Mesenchymal stem cell (in vitro differentiated cells and primary cell): ENCODE measurements around the gene ZMAT5.

Experiments
- DNase-seq: peaks from one replicate; pipeline ENCODE4 v3.0.0-alpha.2; 2013
- H2AFZ ChIP-seq: one replicate; pipeline ENCODE4 v1.6.1; 2013; ENCODE audit warnings: low read depth, mild to moderate bottlenecking, control low read depth, inconsistent platforms, low read length, moderate library complexity
- H2AK5ac ChIP-seq: 2 replicates; pipeline ENCODE4 v1.6.1; 2013; ENCODE audit warnings: low read length, moderate library complexity, mild to moderate bottlenecking, inconsistent platforms; ENCODE audit not compliant: severe bottlenecking
- H2BK120ac ChIP-seq: one replicate; pipeline ENCODE4 v1.6.1; 2013; ENCODE audit warnings: low read depth, mild to moderate bottlenecking, inconsistent platforms, low read length, moderate library complexity
- H2BK12ac ChIP-seq, 2 experiments: one replicate each; pipeline ENCODE4 v1.6.1; 2013; ENCODE audit warnings: inconsistent platforms in 2 of 2, low read length in 2 of 2, mild to moderate bottlenecking in 2 of 2, moderate library complexity in 2 of 2, control low read depth in 1 of 2
- H2BK15ac ChIP-seq: one replicate; pipeline ENCODE4 v1.6.1; 2013; ENCODE audit warnings: mild to moderate bottlenecking, low read depth, inconsistent platforms; ENCODE audit not compliant: poor library complexity, severe bottlenecking
- H2BK5ac ChIP-seq: 2 replicates; pipeline ENCODE4 v1.6.1; 2013; ENCODE audit warnings: low read depth, mild to moderate bottlenecking, low read length, control low read depth, inconsistent platforms; ENCODE audit not compliant: poor library complexity, severe bottlenecking
- H3K14ac ChIP-seq, 2 experiments: one replicate each; pipeline ENCODE4 v1.6.1; 2013; ENCODE audit warnings: inconsistent platforms in 2 of 2, low read length in 2 of 2, control low read depth in 1 of 2, mild to moderate bottlenecking in 1 of 2, moderate library complexity in 1 of 2
- H3K18ac ChIP-seq, 2 experiments: one replicate each; pipeline ENCODE4 v1.6.1; 2013; ENCODE audit warnings: inconsistent platforms in 2 of 2, low read length in 2 of 2, control low read depth in 1 of 2, low read depth in 1 of 2, mild to moderate bottlenecking in 1 of 2
- H3K23ac ChIP-seq, 2 experiments: one replicate each; pipeline ENCODE4 v1.6.1; 2013; ENCODE audit warnings: inconsistent platforms in 2 of 2, low read length in 2 of 2, mild to moderate bottlenecking in 2 of 2, moderate library complexity in 2 of 2, control low read depth in 1 of 2
- H3K27ac ChIP-seq: 2 replicates; pipeline ENCODE4 v1.5.1; 2013; ENCODE audit warnings: mild to moderate bottlenecking, moderate library complexity, low read length, control low read depth, inconsistent platforms; ENCODE audit not compliant: poor library complexity, severe bottlenecking
- H3K27me3 ChIP-seq, 2 experiments: 2 replicates each; pipeline versions ENCODE4 v1.6.1 to v1.7.0; 2013; ENCODE audit warnings: low read length in 2 of 2, mild to moderate bottlenecking in 2 of 2, moderate library complexity in 2 of 2, control low read depth in 1 of 2, inconsistent platforms in 1 of 2; ENCODE audit not compliant: control insufficient read depth in 1 of 2, insufficient read depth in 1 of 2
- H3K36me3 ChIP-seq, 2 experiments: 2 replicates each; pipeline versions ENCODE4 v1.6.1 to v1.7.0; 2013; ENCODE audit warnings: low read length in 2 of 2, control low read depth in 1 of 2, inconsistent platforms in 1 of 2, low read depth in 1 of 2, mild to moderate bottlenecking in 1 of 2; ENCODE audit not compliant: insufficient read depth in 2 of 2, control insufficient read depth in 1 of 2
- H3K4ac ChIP-seq, 2 experiments: one replicate each; pipeline ENCODE4 v1.6.1; 2013; ENCODE audit warnings: inconsistent platforms in 2 of 2, low read length in 2 of 2, mild to moderate bottlenecking in 2 of 2, moderate library complexity in 2 of 2, control low read depth in 1 of 2, low read depth in 1 of 2
- H3K4me1 ChIP-seq: 2 replicates; pipeline ENCODE4 v1.6.1; 2013; ENCODE audit warnings: low read depth, low read length, control low read depth; ENCODE audit not compliant: control insufficient read depth, insufficient read depth
- H3K4me2 ChIP-seq: 2 replicates; pipeline ENCODE4 v1.6.1; 2013; ENCODE audit warnings: low read length, mild to moderate bottlenecking, inconsistent platforms; ENCODE audit not compliant: poor library complexity, severe bottlenecking
- H3K4me3 ChIP-seq, 2 experiments: 2 replicates each; pipeline versions ENCODE4 v1.5.1 to v1.7.0; 2013; ENCODE audit warnings: low read length in 2 of 2, mild to moderate bottlenecking in 2 of 2, control low read depth in 1 of 2, low read depth in 1 of 2; ENCODE audit not compliant: insufficient read depth in 1 of 2
- H3K79me1 ChIP-seq: replicated peaks from 2 replicates; pipeline ENCODE4 v1.6.1; 2013; ENCODE audit warnings: mild to moderate bottlenecking, control low read depth, low read length, inconsistent platforms; ENCODE audit not compliant: poor library complexity, severe bottlenecking
- H3K9ac ChIP-seq: 2 replicates; pipeline ENCODE4 v1.7.0; 2013; ENCODE audit warnings: mild to moderate bottlenecking, low read length, moderate library complexity
- H3K9me3 ChIP-seq: 2 replicates; pipeline ENCODE4 v1.7.0; 2013; ENCODE audit warnings: mild to moderate bottlenecking, low read length; ENCODE audit not compliant: control insufficient read depth
- H4K8ac ChIP-seq: one replicate; pipeline ENCODE4 v1.6.1; 2013; ENCODE audit warnings: inconsistent platforms, mild to moderate bottlenecking, low read length, moderate library complexity
- H4K91ac ChIP-seq: one replicate; pipeline ENCODE4 v1.6.1; 2013; ENCODE audit warnings: mild to moderate bottlenecking, low read length, inconsistent platforms
- WGBS: methylation state at CpG from one replicate; pipeline ENCODE4 v1.1.7; 2013; ENCODE audit warnings: mixed read lengths; 5-methylcytosine and 5-hydroxymethylcytosine counted together

The ZMAT5 gene

DNA sequence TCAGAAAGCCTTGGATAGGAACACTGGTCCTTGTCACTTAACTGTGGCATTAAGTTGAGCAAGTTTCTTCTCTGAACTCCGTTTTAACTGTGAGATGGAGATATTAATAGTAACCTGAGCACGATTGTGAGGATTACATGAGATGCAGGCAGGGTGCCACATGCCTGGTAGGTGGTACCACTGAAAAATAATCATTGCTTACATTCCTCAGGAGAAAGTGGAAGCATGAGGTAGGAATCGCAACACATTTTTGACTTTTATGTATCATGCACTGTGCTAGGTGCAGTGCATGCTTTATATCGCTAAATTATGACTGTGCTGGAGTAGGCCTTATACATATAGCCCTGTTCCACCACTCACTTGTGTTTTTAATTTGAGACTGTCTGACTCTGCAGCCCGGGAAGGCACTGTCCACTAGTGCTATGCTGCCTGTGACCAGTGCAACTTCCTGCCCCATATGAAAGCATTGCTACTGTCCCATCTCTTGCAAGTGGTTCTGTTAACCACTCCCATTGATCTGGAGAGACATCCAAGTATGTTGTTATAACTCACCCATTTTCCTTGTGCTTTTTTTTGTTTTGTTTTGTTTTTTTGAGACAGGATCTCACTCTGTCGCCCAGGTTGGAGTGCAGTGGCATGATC, 1.4 kb upstream of the ZMAT5 start:
- H3K36me3 ChIP-seq, result peaks cover 19 to 24% of the 10 kb centered on the region in 2 experiments
- H3K23ac ChIP-seq, result no peak overlapping the region
- H3K9ac ChIP-seq, result peak overlapping the region; percentile 97
- no peak overlapping the region for H2BK12ac ChIP-seq
- peak; percentile 26 for DNase-seq
- no peak overlapping the region for H2AK5ac ChIP-seq
- no peak overlapping the region for H4K91ac ChIP-seq
- no peaks in the 10 kb centered on the region for H3K27me3 ChIP-seq
- no peak overlapping the region for H3K14ac ChIP-seq
- no peak overlapping the region for H3K4ac ChIP-seq
- H3K79me1 ChIP-seq, result peaks cover 22% of the 10 kb centered on the region
- H3K9me3 ChIP-seq, result no peaks in the 10 kb centered on the region
- H3K4me3 ChIP-seq, result peak overlapping the region; percentile 97
- no peak overlapping the region for H2AFZ ChIP-seq
- no peak overlapping the region for H2BK120ac ChIP-seq
- H3K4me2 ChIP-seq, result peak overlapping the region; percentile 84
- H3K4me1 ChIP-seq, result peaks cover 15% of the 10 kb centered on the region
- H2BK15ac ChIP-seq, result no peak overlapping the region
- H2BK5ac ChIP-seq, result no peak overlapping the region
- H3K27ac ChIP-seq, result peak overlapping the region; percentile 5
- WGBS, result 73% methylated on average over 6 of the region's 6 CpGs
- no peak overlapping the region for H3K18ac ChIP-seq
- peak overlapping the region; percentile 83 for H4K8ac ChIP-seq

DNA sequence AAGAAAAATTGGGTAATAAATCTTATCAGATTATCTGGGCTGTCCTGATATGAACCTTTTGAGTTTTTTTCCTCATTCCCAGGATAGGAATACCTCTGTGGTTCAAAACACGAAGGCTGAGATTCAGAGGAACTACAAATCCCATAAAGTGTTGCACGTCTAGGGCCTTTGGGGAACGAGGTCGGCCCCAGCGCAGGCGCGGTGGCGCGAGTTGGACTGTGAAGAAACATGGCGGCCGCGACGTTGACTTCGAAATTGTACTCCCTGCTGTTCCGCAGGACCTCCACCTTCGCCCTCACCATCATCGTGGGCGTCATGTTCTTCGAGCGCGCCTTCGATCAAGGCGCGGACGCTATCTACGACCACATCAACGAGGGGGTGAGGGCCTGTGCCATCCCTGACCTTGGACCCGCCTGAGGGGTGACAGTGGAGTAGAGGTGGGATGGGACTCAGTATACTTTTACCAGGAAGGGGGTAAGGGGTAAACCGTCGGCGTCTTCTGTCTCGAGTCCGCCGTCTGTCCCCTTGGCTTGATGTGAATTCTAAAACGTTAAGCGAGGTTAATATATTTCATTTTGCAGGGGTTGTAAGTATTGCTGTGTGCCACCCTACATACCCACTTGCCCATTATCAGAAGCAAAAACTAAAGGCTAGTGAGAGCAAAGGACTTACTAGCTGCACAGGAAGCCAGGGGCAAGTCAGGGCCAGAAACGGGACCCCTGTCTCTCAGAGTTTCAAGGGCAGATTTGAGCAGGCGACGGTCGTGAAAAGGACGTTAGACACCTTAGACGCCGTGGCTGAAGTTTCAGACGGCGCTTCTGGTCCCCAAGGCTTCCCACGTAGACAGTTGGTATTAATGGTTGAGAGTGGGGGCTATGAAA, 604 bp upstream of the ZMAT5 start, which contains the start of gene UQCR10:
Gene UQCR10 (plus strand): TSS at position 199 of the 881 bp plus-strand sequence. CDS start 30 bp downstream, at position 229.
- Histone ChIP-seq H3K14ac (peak within 1 kb of the TSS in 1 of 2 experiments; percentile 99), H3K4me3 (peak within 1 kb of the TSS; percentile 97), H4K91ac (peak within 1 kb of the TSS; percentile 94), H3K9me3 (no peaks in the 10 kb centered on the region), H3K36me3 (peaks cover 19 to 24% of the 10 kb centered on the region in 2 experiments), H4K8ac (peak within 1 kb of the TSS; percentile 83), H2BK5ac (no peak within 1 kb of the TSS), H2BK120ac (no peak within 1 kb of the TSS), H2AK5ac (no peak within 1 kb of the TSS), H3K9ac (peak within 1 kb of the TSS; percentile 97), H2BK15ac (no peak within 1 kb of the TSS), H3K79me1 (peaks cover 22% of the 10 kb centered on the region), H2AFZ (peak within 1 kb of the TSS; percentile 88), H3K18ac (peak within 1 kb of the TSS; percentile 86 to 100), H3K4me1 (peaks cover 14% of the 10 kb centered on the region), H3K4me2 (peak within 1 kb of the TSS; percentile 84), H3K27me3 (no peaks in the 10 kb centered on the region), H3K27ac (peak within 1 kb of the TSS; percentile 79), H2BK12ac (no peak within 1 kb of the TSS), H3K23ac (no peak within 1 kb of the TSS), H3K4ac (peak within 1 kb of the TSS; percentile 36 to 92)
- DNase-seq, result peak; percentile 94
- 2% methylated on average over 38 of the region's 46 CpGs for WGBS

DNA sequence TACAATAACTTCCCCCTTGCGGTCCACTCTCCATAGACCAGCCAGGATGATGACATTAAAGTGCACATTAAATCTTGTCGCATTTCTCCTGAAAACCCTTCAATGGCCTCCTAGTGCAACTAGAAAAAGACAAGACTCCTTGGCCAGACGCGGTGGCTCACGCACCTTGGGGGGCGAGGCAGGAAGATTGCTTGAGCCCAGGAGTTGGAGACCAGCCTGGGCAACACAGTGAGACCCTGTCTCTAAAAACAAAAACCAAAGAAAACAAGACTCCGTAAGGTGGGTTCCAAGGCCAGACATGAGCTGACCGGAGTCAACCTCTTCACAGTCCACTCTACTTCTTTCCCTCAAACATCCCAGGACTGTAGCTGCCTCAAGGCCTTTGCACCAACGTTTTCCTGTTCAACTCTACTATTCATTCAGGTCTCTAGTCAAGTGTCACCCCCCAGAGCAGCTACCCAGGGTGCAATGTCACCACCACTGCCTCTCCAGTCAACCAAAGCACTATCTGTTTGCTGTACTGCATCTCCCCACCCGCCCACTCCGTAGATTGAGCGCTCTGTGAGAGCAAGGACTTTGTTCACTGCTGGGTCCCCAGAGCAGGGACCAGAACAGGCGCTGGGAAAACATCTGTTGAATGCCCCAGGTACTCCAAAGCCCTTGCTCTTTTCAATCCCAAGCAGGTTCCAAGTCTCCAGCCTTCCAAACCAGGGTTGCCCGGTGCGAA, 739 bp downstream of the ZMAT5 start:
- H2BK120ac ChIP-seq, result no peak overlapping the region
- WGBS, result 61% methylated on average over 15 of the region's 15 CpGs
- DNase-seq, result no peak

More for the DNA sequence above, 739 bp downstream of the ZMAT5 start:
- Histone ChIP-seq H4K91ac (no peak overlapping the region), H3K9ac (peak overlapping the region; percentile 97), H3K4me3 (peak overlapping the region; percentile 70 to 97), H3K27me3 (no peaks in the 10 kb centered on the region), H2AK5ac (no peak overlapping the region), H3K23ac (no peak overlapping the region), H3K79me1 (peaks cover 20% of the 10 kb centered on the region), H3K27ac (peak overlapping the region; percentile 79), H3K4me2 (peak overlapping the region; percentile 75), H2AFZ (peak overlapping the region; percentile 87), H2BK12ac (no peak overlapping the region), H3K4ac (peak overlapping the region in 1 of 2 experiments; percentile 74), H3K18ac (peak overlapping the region; percentile 65 to 73), H3K4me1 (peaks cover 14% of the 10 kb centered on the region), H3K9me3 (no peaks in the 10 kb centered on the region), H3K36me3 (peaks cover 14 to 22% of the 10 kb centered on the region in 2 experiments), H2BK5ac (no peak overlapping the region), H4K8ac (peak overlapping the region; percentile 3), H2BK15ac (no peak overlapping the region), H3K14ac (peak overlapping the region in 1 of 2 experiments; percentile 93)
